Measurements from ENCODE around the gene SEPTIN12.

DNA sequence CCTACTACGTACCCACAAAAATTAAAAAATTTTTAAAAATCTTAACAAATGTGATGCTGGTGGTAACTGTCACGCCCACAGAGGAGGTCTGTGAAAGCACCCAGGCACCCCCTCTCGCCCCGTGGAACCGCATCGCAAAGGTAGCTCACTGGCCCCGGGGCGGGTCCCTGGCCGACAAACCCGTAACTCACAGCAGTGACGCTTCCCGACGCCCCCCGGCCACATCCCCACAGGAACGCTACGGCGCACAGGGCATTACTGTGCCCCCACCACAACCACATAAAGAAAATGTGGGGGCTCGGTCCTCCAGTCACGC is 54.4 kb downstream of the SEPTIN12 start:
- TF ChIP-seq, protein P1, sequence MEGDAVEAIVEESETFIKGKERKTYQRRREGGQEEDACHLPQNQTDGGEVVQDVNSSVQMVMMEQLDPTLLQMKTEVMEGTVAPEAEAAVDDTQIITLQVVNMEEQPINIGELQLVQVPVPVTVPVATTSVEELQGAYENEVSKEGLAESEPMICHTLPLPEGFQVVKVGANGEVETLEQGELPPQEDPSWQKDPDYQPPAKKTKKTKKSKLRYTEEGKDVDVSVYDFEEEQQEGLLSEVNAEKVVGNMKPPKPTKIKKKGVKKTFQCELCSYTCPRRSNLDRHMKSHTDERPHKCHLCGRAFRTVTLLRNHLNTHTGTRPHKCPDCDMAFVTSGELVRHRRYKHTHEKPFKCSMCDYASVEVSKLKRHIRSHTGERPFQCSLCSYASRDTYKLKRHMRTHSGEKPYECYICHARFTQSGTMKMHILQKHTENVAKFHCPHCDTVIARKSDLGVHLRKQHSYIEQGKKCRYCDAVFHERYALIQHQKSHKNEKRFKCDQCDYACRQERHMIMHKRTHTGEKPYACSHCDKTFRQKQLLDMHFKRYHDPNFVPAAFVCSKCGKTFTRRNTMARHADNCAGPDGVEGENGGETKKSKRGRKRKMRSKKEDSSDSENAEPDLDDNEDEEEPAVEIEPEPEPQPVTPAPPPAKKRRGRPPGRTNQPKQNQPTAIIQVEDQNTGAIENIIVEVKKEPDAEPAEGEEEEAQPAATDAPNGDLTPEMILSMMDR (IDR thresholded peaks at IDR 0.05): no peak
- TF ChIP-seq POLR2A (IDR thresholded peaks at IDR 0.05): no peak
